ENCODE results near the gene LCP2.

LCP2 gene

GRCh38 chr5:170296036-170296934, 1.3 kb downstream of the LCP2 start:
- DNase-seq (ENCODE audit: low read depth in 2 of 2): no peak

GRCh38 chr5:170294556-170294955, 3.0 kb downstream of the LCP2 start:
- DNase-seq (ENCODE audit: low read depth in 2 of 2): no peak

- DNase-seq (ENCODE audit: low read depth in 2 of 2): no peak
These were observed 3.5 kb downstream of the LCP2 start for GRCh38 chr5:170294057-170294456.

- no peak for DNase-seq (ENCODE audit: low read depth in 2 of 2)
These were observed 4.3 kb downstream of the LCP2 start for GRCh38 chr5:170293273-170293672.

- no peak for DNase-seq (ENCODE audit: low read depth in 2 of 2)
These were observed 5.1 kb downstream of the LCP2 start for GRCh38 chr5:170292179-170293104.

- no peak for DNase-seq (ENCODE audit: low read depth in 2 of 2)
These were observed 7.1 kb downstream of the LCP2 start for GRCh38 chr5:170290498-170290897.

- no peak for DNase-seq (ENCODE audit: low read depth in 2 of 2)
These were observed 7.8 kb downstream of the LCP2 start for GRCh38 chr5:170289764-170290163.

- DNase-seq (ENCODE audit: low read depth in 2 of 2): no peak
These were observed 8.5 kb downstream of the LCP2 start for GRCh38 chr5:170289121-170289520.

GRCh38 chr5:170288551-170288950, 9.0 kb downstream of the LCP2 start:
- no peak for DNase-seq (ENCODE audit: low read depth in 2 of 2)

- no peak for DNase-seq (ENCODE audit: low read depth in 2 of 2)
These were observed 9.4 kb downstream of the LCP2 start for GRCh38 chr5:170288151-170288550.

GRCh38 chr5:170287532-170287931, 10.0 kb downstream of the LCP2 start:
- no peak for DNase-seq (ENCODE audit: low read depth in 2 of 2)

- no peak for DNase-seq (ENCODE audit: low read depth in 2 of 2)
These were observed 11.1 kb downstream of the LCP2 start for GRCh38 chr5:170286386-170286925.

- no peak for DNase-seq (ENCODE audit: low read depth in 2 of 2)
These were observed 12.4 kb downstream of the LCP2 start for GRCh38 chr5:170285181-170285580.

- DNase-seq (ENCODE audit: low read depth in 2 of 2): no peak
These were observed 13.3 kb downstream of the LCP2 start for GRCh38 chr5:170284231-170284630.

- DNase-seq (ENCODE audit: low read depth in 2 of 2): no peak
These were observed 14.3 kb downstream of the LCP2 start for GRCh38 chr5:170283296-170283695.

GRCh38 chr5:170280011-170280493, 17.5 kb downstream of the LCP2 start:
- no peak for DNase-seq (ENCODE audit: low read depth in 2 of 2)

- DNase-seq (ENCODE audit: low read depth in 2 of 2): no peak
These were observed 18.1 kb downstream of the LCP2 start for GRCh38 chr5:170279459-170279817.

- DNase-seq (ENCODE audit: low read depth in 2 of 2): peak; percentile 55 to 72
These were observed 18.7 kb downstream of the LCP2 start for GRCh38 chr5:170278611-170279458.

- DNase-seq (ENCODE audit: low read depth in 2 of 2): no peak
These were observed 19.7 kb downstream of the LCP2 start for GRCh38 chr5:170277867-170278281.

- no peak for DNase-seq (ENCODE audit: low read depth in 2 of 2)
These were observed 21.4 kb downstream of the LCP2 start for GRCh38 chr5:170276140-170276539.

- DNase-seq (ENCODE audit: low read depth in 2 of 2): no peak
These were observed 22.1 kb downstream of the LCP2 start for GRCh38 chr5:170275376-170275994.

Measured in stimulated activated CD4-positive, alpha-beta T cell treated with anti-CD3 and anti-CD28 coated beads, Interleukin-1b, Interleukin-23, amount 100 ng/mL, for 4 hours (primary cell).